HG03342 (cell line): ENCODE results near the gene ILF3.
"Not testable (repeated sequence)": the region's sequence is repeated elsewhere in the genome, so short reads cannot be mapped to it uniquely, and the experiment has no call there.

Experiments
- ATAC-seq: cut with Tn5 transposase; IDR thresholded peaks from one replicate; pipeline ENCODE4 v1.9.1; 2021; ENCODE audit warnings: mild to moderate bottlenecking, moderate library complexity; ENCODE audit not compliant: unreplicated experiment

The ILF3 gene

DNA sequence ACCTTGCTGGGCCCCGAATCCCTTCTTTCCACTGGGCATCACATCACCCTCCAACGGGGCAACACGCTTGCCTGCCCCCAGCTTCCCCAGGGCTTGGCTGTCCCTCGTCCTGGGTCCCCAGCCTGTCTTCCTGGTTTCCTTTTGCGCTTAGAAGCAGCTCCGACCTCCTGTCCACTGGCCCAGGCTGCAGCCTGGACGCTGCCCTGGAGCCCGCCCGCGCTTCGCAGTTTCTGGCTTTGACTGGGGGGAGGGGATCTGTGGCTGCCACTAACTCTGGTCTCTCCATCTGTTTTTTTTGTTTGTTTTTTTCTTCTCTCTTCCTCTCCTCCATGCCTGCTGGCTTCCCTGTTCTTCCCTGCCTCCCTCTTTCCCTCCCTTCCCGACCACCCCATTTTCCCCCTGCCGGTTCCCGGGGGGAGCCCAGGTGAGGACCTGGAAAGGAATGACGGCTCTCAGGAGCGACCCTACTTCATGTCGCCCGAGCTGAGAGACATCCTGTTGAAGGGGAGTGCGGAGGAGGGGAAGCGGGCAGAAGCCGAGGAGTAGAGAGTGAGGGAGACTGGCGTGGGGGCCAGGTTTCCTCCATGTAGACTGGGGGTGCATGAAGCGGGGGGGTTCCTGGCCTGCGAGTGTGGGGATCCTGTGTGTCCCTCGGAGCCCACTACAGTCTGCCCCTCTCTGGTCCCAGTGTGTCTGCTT, 11.5 kb upstream of the ILF3 start:
- no peak for ATAC-seq

DNA sequence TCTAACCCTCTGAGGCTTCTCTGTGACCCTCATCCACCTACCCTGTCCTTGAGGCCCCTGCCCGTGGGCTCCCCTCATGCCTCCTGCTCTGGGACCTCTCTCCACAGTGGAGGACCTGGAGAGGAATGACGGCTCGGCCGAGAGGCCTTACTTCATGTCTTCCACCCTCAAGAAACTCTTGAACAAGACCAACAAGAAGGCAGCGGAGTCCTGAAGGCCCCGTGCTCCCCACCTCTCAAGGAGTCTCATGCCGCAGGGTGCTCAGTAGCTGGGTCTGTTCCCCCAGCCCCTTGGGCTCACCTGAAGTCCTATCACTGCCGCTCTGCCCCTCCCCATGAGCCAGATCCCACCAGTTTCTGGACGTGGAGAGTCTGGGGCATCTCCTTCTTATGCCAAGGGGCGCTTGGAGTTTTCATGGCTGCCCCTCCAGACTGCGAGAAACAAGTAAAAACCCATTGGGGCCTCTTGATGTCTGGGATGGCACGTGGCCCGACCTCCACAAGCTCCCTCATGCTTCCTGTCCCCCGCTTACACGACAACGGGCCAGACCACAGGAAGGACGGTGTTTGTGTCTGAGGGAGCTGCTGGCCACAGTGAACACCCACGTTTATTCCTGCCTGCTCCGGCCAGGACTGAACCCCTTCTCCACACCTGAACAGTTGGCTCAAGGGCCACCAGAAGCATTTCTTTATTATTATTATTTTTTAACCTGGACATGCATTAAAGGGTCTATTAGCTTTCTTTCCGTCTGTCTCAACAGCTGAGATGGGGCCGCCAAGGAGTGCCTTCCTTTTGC, 10.8 kb upstream of the ILF3 start:
- no peak for ATAC-seq

DNA sequence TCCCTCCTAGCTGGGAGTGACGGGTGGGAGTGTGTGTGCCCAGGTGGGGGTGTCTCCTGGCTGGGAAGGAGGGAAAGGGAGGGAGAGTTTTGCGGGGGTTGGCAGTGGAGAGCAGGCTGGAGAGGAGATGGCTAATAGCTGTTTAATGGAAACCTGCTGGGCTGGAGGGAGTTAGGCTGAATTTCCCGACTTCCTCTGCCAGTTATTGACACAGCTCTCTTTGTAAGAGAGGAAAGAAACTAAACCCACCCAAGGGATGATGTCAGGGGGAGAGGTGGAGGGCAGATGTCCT, 10.2 kb upstream of the ILF3 start:
- ATAC-seq, result no peak

DNA sequence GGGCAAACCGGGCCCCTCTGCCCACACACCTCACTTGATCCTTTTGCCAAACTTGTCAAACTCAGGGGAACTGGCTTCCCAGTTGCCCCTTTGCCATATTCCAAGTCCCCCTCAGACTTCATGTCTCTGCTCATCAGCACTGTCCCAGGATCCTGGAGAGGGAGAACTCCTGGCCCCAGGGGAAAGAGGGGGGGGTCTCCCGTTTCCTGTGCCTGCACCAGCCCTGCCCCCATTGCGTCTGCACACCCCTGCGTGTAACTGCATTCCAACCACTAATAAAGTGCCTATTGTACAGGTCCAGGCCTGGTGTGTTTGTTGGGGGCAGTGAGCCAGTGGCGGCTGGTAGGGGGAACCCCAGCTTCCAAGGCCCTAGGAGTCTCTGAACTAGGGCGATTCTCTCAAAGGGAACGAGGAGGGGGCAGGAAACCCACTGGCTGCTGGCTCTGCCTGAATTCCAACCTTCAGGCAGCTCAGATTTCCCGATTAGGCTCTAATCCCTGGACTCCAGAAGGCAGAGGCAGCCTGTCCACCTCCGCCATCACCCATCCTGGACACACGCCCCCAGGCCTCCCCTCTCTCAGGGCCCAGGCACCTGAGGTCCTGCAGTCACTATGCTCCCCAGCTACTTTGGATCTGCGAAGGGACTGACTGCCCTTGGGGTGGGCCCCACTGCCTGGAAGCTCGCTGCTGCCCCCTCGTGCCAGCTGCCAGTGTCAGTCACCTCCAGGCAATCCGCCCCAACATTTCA, 9.7 kb upstream of the ILF3 start:
- ATAC-seq, result no peak

DNA sequence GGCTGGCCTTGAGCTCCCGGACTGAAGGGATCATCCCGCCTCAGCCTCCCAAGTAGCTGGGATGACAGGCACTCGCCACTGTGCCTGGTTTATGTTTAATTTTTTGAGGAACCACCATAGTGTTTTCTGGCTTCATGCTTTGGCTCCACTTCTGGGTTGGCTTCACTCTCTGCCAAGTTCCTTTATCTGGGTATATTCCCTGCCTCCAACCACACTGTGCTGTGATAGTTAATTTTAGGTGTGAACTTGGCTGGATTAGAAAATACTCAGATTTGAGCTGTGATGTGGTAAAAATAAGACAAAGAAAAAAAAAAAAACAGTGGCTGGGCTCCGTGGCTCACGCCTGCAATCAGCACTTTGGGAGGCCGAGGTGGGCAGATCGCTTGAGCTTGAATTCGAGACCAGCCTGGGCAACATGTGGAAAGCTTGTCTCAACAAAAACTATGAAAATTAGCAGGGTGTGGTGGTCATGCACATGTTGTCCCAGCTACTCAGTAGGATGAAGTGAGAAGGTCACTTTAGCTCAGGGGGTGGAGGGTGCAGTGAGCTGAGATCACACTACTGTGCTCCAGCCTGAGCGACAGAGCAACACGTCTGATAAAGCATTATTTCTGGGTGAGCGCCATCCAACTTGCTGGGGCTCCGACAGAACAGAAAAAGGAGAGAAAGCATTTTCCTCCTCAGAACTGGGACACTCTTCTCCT, 7.5 kb upstream of the ILF3 start:
- no peak for ATAC-seq

DNA sequence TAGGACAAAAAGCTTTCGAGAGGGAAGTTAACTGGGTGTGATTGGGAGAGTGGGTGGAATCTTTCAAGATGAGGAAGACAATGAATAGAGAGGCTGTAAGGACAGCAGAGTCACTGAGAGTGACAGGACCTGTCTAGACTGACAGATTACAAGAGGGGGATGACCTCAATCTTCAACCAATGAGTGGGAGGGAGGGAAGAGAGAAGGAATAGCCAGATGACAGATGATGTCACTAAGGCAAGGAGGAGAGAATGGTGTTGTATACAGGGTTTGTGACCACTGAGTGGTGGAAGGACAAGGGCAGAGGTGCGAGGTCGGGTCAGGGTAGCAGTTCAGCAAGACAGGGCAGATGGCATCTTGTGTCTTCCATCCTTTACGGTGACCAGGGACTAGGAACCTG, 5.8 kb upstream of the ILF3 start:
- ATAC-seq, result no peak

DNA sequence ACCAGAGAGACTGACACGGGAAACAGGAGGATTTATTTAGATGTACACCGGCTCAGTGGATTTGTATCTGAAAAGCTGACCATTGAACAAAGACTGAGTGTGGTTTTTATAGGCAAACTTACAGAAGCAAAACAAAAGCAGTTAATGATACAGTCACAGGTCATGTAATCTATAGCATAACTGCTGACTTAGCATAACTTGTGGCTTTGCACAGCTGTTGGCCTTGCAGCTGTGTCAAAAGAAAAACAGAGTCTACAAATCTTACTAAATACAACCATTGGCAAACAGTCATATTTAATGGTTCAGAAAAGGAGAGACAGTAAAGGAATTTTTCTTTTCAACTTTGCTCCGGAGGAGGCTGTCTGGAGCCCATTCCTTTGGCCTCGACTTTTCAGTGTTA, 2.3 kb upstream of the ILF3 start:
- ATAC-seq, result no peak

DNA sequence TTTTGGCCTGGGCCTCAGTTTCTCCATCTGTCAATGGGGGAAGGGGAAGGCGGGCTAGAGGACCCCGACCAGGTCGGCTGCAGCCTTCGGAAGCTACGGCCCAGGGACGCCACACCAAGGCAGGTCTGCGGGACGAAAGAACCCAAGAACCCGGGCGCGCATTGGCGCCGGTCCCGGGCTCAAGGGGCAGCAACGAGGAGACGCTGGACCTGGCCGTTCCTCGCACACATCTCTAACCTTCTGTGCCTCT, 739 bp upstream of the ILF3 start:
- ATAC-seq, result no peak

DNA sequence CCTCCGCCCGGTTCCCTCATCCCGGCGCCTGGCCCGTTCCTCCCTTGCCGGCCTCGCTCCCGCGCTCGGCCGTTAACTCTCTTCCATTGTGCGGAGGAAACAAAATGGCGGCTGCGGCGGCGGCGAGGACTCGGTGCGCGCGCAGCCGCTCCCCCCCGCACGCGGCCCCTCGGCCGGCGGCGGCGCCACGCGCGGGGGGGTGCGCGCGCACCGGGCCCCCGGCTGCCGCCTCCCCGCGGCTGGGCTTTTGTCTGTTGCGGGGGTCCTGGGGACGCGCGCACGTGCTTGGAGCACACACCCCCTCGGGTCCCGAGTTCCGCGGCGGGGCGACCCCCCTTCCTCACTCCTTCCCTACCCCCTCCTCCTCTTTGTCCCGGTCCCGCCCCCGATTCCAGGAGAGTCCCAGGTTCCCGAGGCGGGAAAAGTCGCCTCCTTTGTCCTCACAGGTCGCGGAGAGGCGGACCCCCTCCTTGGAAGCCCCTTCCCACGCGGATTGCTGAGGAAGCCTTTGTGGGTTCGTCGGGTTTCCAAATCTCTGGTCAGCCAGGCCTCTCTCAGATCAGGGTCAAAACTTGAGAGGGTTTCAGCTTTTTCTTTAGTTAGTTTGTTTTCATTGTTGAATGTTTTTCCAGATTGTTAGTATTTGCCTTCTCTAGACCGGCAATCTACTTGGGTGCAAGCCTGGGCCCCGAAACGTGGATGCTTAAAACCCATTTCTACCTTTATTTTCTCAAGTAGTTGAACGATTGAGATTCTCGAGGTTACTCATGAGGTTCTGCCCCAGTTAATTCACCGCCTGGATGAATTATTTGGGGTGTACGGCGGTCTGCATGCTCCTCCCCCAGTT, 687 bp downstream of the ILF3 start:
- peak; percentile 18 for ATAC-seq

DNA sequence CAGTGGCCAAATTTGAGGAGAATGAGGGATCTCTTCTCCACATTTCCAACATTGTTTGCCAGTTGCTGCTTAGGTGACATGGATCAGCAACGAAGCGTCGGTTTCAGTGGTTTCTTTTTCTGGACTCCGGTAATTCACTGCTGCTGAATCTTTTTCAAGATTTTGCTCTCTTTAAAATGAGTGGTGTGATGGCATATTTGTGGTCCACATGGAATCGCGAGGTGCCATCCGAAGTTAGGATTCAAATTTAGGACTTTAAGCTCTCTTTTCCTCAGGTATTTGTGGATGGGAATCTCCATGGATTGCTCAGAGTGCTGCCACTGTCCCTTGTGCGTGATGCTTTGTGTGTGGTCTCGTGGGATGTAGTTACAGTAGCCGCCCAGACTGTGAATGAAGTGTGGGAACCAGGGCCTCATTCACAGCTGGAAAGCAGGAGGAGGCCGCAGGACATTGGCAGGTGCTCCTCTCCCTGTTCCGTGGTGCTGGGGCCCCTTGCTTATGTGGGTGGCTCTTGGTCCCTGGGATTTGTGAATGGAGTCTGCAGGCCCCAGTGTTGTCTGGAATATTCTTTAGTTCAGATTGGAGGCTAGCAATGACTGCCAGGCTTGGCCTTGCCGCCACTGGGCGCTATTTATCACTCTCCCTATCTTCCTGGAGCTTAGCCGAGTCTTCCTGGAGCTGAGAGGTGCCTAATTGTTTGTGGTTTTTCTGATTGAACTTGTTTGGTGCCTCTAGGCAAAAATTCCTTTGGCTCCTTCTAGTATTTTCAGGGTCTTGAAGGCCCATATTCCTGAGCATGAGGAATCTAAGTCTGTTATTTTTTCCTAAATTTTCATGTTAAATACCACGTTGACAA, 1.5 kb downstream of the ILF3 start:
- ATAC-seq, result no peak

DNA sequence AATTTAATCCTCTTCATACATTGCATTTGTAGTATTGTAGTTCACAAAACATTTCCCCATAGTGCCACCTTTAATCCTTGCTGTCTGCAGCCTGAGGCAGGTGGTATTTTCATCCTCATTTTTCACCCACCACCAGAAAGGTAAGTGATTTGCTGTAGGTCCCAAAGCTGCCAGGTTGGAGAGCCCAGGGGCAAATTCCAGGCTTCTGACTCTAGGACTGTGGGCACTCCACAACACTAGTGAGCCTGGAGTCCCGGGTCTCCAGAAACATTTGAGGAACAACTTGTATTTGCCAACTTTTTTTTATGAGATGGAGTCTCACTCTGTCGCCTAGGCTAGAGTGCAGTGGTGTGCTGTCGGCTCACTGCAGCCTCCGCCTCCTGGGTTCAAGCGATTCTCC, 6.2 kb downstream of the ILF3 start:
- no peak for ATAC-seq

DNA sequence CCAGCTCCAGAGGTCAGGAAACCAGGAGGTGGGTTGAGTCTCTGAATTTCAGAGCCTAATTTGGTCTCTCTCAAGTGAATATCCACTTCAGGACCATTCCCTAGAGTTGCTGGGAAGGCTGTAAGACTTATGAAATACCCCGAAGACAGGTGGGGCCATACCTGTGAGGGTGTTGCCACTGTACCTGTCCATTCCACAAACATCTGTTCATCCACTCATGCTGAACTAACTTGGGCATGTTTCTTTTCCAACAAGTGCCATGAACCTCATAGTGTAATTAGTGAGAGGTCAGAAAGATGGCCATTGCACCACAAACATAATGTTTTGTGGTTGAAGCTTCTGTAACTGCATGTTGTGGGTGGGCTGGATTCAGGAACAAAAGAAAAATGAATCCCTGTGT, 7.8 kb downstream of the ILF3 start:
- no peak for ATAC-seq

DNA sequence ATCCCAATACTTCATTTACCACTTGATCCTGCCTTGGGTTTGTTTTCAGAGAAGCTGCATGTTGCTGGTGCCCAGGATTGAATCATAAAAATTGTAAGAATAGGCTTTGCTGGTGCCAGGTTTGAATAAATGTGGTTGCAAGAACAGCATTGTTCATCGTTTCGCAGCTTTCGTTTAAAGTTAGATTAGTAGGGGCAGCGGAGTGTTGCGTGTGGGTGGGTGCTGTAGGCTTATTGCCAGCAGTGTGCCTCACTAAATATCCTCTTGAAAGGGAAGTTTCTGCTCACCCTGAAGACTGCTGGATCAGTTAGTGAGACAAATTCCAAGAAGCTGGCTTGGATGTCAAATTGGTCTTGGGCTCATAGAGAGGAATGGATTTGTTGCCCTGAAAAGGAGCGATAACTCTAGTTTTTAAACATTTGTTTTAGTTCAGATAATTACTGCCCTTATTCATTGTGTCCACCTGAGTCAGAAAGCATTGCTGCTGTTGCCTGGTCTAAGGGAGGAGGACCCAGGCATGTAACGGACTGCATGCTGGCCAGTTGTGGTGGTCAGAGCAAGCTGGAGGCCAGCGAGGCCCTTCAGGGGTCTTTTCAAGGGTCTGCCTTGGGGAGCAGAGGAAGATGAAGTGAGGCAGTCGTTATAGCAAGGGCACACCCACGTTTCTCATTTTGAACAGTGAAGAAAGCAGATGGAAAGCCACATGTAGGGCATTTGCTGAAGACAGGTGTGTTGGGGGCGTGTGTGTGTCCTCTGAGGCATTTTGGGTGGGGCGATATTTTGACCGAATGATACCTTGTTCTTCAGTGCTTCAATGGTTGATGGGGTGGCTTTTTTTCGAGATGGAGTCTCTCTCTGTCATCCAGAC, 8.5 kb downstream of the ILF3 start:
- no peak for ATAC-seq

DNA sequence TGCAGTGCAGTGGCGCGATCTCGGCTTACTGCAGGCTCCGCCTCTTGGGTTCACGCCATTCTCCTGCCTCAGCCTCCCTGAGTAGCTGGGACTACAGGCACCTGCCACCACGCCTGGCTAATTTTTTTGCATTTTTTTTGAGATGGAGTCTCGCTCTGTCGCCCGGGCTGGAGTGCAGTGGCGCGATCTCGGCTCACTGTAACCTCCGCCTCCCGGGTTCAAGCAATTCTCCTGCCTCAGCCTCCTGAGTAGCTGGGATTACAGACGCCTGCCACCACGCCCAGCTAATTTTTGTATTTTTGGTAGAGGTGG, 9.1 kb downstream of the ILF3 start:
- ATAC-seq, result not testable (repeated sequence)

DNA sequence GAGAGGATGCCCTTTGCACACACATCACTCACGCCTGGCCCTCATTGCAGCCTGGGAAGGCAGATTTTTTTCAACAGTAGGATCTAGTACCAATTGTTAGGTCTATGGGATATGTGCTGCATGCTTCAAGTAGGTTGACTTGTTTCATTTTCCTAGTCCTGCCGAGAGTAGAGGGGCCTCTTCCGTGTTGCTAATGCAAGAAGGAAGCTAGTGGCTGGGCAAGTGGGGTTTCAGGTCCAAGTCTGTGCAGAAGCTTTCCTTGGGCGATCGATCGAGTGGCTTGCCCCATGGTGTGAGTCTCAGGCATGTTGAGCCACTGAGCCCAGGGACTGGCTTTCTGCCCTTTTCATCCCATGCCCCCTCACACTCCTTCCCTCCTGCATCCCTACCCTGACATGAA, 13.7 kb downstream of the ILF3 start:
- ATAC-seq, result no peak

DNA sequence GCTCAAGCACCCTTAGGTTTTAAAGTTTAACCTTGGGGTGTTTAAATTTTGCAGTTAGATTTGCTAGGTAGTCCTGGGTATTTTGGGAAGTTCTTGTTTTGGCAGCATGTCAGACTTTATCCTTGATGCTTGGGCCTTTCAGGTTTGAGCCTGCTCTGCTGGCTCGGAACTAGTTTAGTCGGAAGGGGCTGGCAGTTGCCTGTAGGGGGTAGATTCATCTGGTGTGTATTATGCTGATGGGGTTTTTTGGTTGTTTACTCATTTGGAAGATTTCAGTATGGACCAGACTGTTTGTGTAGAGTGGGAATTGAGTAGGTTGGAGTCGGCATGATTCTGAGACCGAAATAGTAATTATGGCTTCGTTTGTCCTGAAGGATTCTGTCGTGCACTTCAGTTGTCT, 15.1 kb downstream of the ILF3 start:
- no peak for ATAC-seq

DNA sequence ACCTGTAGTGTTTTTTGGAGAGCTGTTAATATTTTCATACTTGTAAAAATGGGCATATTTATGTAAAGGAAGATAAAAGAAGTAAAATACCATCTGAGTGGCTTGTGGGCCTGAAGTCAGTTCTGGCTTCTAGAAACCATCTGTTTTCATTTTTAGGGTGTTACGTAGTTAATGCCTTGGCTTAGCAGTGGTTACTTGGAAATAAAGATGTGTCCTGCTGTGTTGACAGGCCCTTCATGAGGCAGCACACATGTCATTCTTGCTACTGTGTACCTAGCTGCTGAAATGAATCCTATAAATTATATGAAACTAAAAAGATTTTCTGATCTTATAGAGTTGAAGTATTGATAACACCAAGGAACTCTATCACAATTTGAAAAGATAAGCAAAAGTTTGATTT, 16.0 kb downstream of the ILF3 start:
- no peak for ATAC-seq

DNA sequence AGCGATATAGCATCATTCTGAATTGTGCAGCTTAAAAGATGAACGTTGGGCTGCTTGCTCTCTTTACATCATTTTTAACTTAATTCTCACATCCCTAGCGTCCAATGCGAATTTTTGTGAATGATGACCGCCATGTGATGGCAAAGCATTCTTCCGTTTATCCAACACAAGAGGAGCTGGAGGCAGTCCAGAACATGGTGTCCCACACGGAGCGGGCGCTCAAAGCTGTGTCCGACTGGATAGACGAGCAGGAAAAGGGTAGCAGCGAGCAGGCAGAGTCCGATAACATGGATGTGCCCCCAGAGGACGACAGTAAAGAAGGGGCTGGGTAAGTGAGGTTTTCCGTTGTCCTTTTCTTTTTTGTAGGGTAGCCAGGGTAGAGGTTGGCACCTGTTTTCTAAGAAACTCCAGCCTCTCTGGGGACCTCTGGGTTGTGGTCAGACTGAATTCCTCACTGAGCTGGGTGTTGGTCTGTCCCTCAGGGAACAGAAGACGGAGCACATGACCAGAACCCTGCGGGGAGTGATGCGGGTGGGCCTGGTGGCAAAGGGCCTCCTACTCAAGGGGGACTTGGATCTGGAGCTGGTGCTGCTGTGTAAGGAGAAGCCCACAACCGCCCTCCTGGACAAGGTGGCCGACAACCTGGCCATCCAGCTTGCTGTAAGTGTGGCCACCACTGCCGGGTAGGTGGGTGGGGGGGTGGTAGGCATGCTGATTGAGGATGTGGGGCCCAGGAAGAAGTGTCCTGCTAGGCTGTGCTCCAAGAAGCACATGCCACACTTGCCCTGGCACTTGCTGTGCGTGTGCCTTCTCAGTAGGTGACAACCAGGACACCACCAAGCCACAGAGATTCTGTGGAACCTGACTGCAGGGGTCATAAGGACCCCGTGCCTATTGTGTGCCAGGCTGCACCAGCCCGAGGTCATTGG, 17.0 kb downstream of the ILF3 start:
- no peak for ATAC-seq
